Mesenteric fat pad (tissue), 1 donor: ENCODE measurements around the gene GPX2. TPM values are rescaled to one million over a fixed set of nuclear protein-coding genes. Genes with fewer than 3 reads are reported as not detected.

Experiments used
- DNase-seq: peaks from one replicate; pipeline ENCODE4 v3.0.0-alpha.2; 2020; ENCODE audit warnings: low spot score
- total RNA-seq: library from RNA; stranded (reverse); fragmentation: NEBNext Ultra II Directional; extraction: Animal tissue kit (Norgen Biotek cat#: 25700); gene quantifications from one replicate; pipeline ENCODE4 v1.2.1, GENCODE V29; 2021
- donor health status: DM: yes; HTN: yes; CAD: no.

Gene GPX2
- total RNA-seq, 1 donor from 2014 or later: not detected

- no peak for DNase-seq
These were observed 18.3 kb upstream of the GPX2 start for GRCh38 chr14:64960762-64961276.

GRCh38 chr14:64958743-64959142 lies 16.2 kb upstream of the GPX2 start:
- DNase-seq: no peak

GRCh38 chr14:64958201-64958600 lies 15.7 kb upstream of the GPX2 start:
- DNase-seq: no peak

- DNase-seq: peak; percentile 5
These were observed 14.3 kb upstream of the GPX2 start for GRCh38 chr14:64956697-64957406.

GRCh38 chr14:64955297-64955696 lies 12.8 kb upstream of the GPX2 start:
- peak; percentile 71 for DNase-seq

GRCh38 chr14:64954491-64955240 lies 12.1 kb upstream of the GPX2 start:
- peak; percentile 77 for DNase-seq

- DNase-seq: peak; percentile 1
These were observed 11.1 kb upstream of the GPX2 start for GRCh38 chr14:64953661-64954060.

- peak; percentile 51 for DNase-seq
These were observed 10.7 kb upstream of the GPX2 start for GRCh38 chr14:64953310-64953654.

- no peak for DNase-seq
These were observed 10.2 kb upstream of the GPX2 start for GRCh38 chr14:64952598-64953309.

- DNase-seq: peak; percentile 47
These were observed 9.2 kb upstream of the GPX2 start for GRCh38 chr14:64951724-64952123.

- DNase-seq: peak; percentile 67
These were observed 8.7 kb upstream of the GPX2 start for GRCh38 chr14:64951291-64951690.

- DNase-seq: peak; percentile 33
These were observed 8.3 kb upstream of the GPX2 start for GRCh38 chr14:64950889-64951288.

GRCh38 chr14:64948612-64949210 lies 6.2 kb upstream of the GPX2 start:
- no peak for DNase-seq

- no peak for DNase-seq
These were observed 5.4 kb upstream of the GPX2 start for GRCh38 chr14:64947710-64948611.

- no peak for DNase-seq
These were observed 3.9 kb upstream of the GPX2 start for GRCh38 chr14:64946310-64947045.

GRCh38 chr14:64945431-64946178 lies 3.1 kb upstream of the GPX2 start:
- no peak for DNase-seq

GRCh38 chr14:64944861-64945260 lies 2.3 kb upstream of the GPX2 start:
- no peak for DNase-seq

- DNase-seq: no peak
These were observed 1.5 kb upstream of the GPX2 start for GRCh38 chr14:64944041-64944440.

- DNase-seq: no peak
These were observed 1.0 kb upstream of the GPX2 start for GRCh38 chr14:64943556-64943955.
